Thymus (tissue), 11 donors: ENCODE results near the gene FBXL7. TPM values are rescaled to one million over a fixed set of nuclear protein-coding genes. Genes with fewer than 3 reads are reported as not detected.

Experiments used
- DNase-seq, 9 donors: peaks; one replicate each; pipeline ENCODE4 v3.0.0-alpha.2; 2013; ENCODE audit warnings: low spot score in 9 of 9, low read depth in 6 of 9, missing footprints in 1 of 9
- H3K27ac ChIP-seq, 2 donors: one replicate each; pipeline ENCODE4 v1.5.1; 2013; ENCODE audit warnings: control low read depth in 1 of 2, low read depth in 1 of 2, low read length in 1 of 2, mild to moderate bottlenecking in 1 of 2, moderate library complexity in 1 of 2
- H3K27me3 ChIP-seq, 2 donors: one replicate each; pipeline ENCODE4 v1.5.1; 2013; ENCODE audit warnings: low read length in 1 of 2; ENCODE audit not compliant: control insufficient read depth in 2 of 2, insufficient read depth in 1 of 2
- H3K36me3 ChIP-seq, 2 donors: one replicate each; pipeline ENCODE4 v1.5.1; 2013; ENCODE audit warnings: low read length in 1 of 2, mild to moderate bottlenecking in 1 of 2, moderate library complexity in 1 of 2; ENCODE audit not compliant: control insufficient read depth in 2 of 2, insufficient read depth in 2 of 2
- H3K4me1 ChIP-seq, 2 donors: one replicate each; pipeline ENCODE4 v1.5.1; 2013; ENCODE audit warnings: low read length in 2 of 2; ENCODE audit not compliant: control insufficient read depth in 2 of 2, insufficient read depth in 2 of 2
- H3K4me3 ChIP-seq, 2 donors: one replicate each; pipeline ENCODE4 v1.5.1; 2013; ENCODE audit warnings: low read length in 2 of 2, control low read depth in 1 of 2, mild to moderate bottlenecking in 1 of 2
- H3K9me3 ChIP-seq, 2 donors: one replicate each; pipeline ENCODE4 v1.5.1; 2013; ENCODE audit warnings: low read length in 1 of 2, mild to moderate bottlenecking in 1 of 2; ENCODE audit not compliant: control insufficient read depth in 2 of 2, insufficient read depth in 1 of 2
- WGBS: extraction: QIAGEN DNeasy Blood & Tissue Kit; methylation state at CpG from one replicate; pipeline ENCODE4 v1.1.7; 2013; 5-methylcytosine and 5-hydroxymethylcytosine counted together
- polyA plus RNA-seq: library from polyadenylated mRNA; stranded (reverse); fragments of 200-250 nt; gene quantifications from one replicate; pipeline ENCODE4 v1.2.3, GENCODE V29; 2013
- total RNA-seq: library from RNA; stranded (reverse); fragments of 120-200 nt; gene quantifications from one replicate; pipeline ENCODE4 v1.2.4, GENCODE V29; 2013
- donor health status: healthy.

FBXL7 gene
- total and polyA plus RNA-seq, 2 donors, result 0.90 to 2.7 TPM

- Histone ChIP-seq H3K4me3 (no peak overlapping the region), H3K4me1 (no peaks in the 10 kb centered on the region), H3K9me3 (peaks cover 3 to 9% of the 10 kb centered on the region in 2 donors), H3K27ac (no peak overlapping the region), H3K27me3 (no peaks in the 10 kb centered on the region), H3K36me3 (no peaks in the 10 kb centered on the region)
- DNase-seq, result no peak
- 78% methylated on average over 13 of the region's 13 CpGs for WGBS
Measured at GRCh38 chr5:15933259-15934207, 433.6 kb downstream of the FBXL7 start.

GRCh38 chr5:15936505-15937245 is 436.7 kb downstream of the FBXL7 start:
- WGBS, result 97% methylated on average over 60 of the region's 60 CpGs
- H3K4me3 ChIP-seq, result no peak overlapping the region
- no peak overlapping the region for H3K27ac ChIP-seq
- no peaks in the 10 kb centered on the region for H3K36me3 ChIP-seq
- no peak for DNase-seq
- no peaks in the 10 kb centered on the region for H3K4me1 ChIP-seq
- H3K27me3 ChIP-seq, result no peaks in the 10 kb centered on the region
- H3K9me3 ChIP-seq, result peaks cover 3 to 9% of the 10 kb centered on the region in 2 donors

GRCh38 chr5:15937708-15938107 is 437.7 kb downstream of the FBXL7 start:
- Histone ChIP-seq H3K4me3 (no peak overlapping the region), H3K27ac (no peak overlapping the region), H3K9me3 (peaks cover 3 to 9% of the 10 kb centered on the region in 2 donors), H3K4me1 (no peaks in the 10 kb centered on the region), H3K36me3 (no peaks in the 10 kb centered on the region), H3K27me3 (no peaks in the 10 kb centered on the region)
- DNase-seq, result no peak
- 92% methylated on average over 1 of the region's 1 CpG for WGBS

DNA sequence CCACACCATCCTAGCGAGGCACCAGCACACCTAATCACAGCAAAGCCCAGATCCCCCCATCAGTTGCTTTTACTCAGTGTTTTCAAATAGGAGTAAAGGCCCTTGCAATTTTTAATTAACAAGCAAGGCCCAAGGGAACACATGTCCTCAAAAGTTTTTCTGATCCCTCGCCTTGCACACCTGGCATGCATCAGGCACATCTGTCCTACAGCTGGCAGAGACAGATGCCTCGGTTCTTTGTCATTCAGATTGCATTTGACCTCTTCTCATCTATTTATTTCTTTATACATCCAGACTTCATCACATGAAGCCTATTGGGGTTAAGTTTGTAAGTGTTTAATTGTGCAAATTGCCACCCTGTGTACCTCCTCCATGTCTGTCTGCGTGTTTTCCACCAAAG is 438.2 kb downstream of the FBXL7 start:
- Histone ChIP-seq H3K4me3 (no peak overlapping the region), H3K27ac (no peak overlapping the region), H3K27me3 (no peaks in the 10 kb centered on the region), H3K9me3 (peaks cover 3 to 9% of the 10 kb centered on the region in 2 donors), H3K4me1 (no peaks in the 10 kb centered on the region), H3K36me3 (no peaks in the 10 kb centered on the region)
- WGBS, result 90% methylated on average over 4 of the region's 4 CpGs
- no peak for DNase-seq

GRCh38 chr5:15938961-15939360 is 439.0 kb downstream of the FBXL7 start:
- WGBS, result 73% methylated on average over 1 of the region's 1 CpG
- no peaks in the 10 kb centered on the region for H3K27me3 ChIP-seq
- DNase-seq, result no peak
- H3K4me3 ChIP-seq, result no peak overlapping the region
- no peaks in the 10 kb centered on the region for H3K4me1 ChIP-seq
- peaks cover 3 to 9% of the 10 kb centered on the region in 2 donors for H3K9me3 ChIP-seq
- H3K27ac ChIP-seq, result no peak overlapping the region
- no peaks in the 10 kb centered on the region for H3K36me3 ChIP-seq

- no peaks in the 10 kb centered on the region for H3K4me1 ChIP-seq
- peaks cover 3 to 9% of the 10 kb centered on the region in 2 donors for H3K9me3 ChIP-seq
- WGBS, result 96% methylated on average over 3 of the region's 3 CpGs
- no peak overlapping the region for H3K27ac ChIP-seq
- H3K36me3 ChIP-seq, result no peaks in the 10 kb centered on the region
- no peak overlapping the region for H3K4me3 ChIP-seq
- no peaks in the 10 kb centered on the region for H3K27me3 ChIP-seq
- DNase-seq, result no peak
Measured at GRCh38 chr5:15940905-15941304, 440.9 kb downstream of the FBXL7 start.

GRCh38 chr5:15943487-15943886 is 443.5 kb downstream of the FBXL7 start:
- H3K4me1 ChIP-seq, result no peaks in the 10 kb centered on the region
- WGBS, result 66% methylated on average over 2 of the region's 2 CpGs
- no peak for DNase-seq
- no peak overlapping the region for H3K4me3 ChIP-seq
- no peaks in the 10 kb centered on the region for H3K36me3 ChIP-seq
- no peaks in the 10 kb centered on the region for H3K9me3 ChIP-seq
- no peak overlapping the region for H3K27ac ChIP-seq
- H3K27me3 ChIP-seq, result no peaks in the 10 kb centered on the region

DNA sequence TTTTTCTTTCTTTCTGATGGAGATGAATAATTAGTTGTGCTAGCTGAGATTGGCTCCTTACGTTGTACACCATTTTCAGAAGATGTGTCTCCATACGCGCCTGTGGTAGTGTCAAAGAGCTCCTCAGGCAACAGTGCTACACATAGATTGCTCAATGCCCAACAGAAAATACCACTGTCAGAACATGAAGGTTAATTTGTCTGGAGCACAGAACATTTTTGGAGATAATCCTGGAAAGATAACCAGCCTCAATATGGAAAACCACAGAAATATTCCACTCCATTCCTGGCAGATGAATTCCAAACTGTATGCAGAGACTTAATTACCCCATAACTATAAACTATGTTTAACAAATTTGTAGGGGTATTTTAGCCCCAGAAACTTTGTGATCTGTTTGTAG is 446.0 kb downstream of the FBXL7 start:
- no peaks in the 10 kb centered on the region for H3K27me3 ChIP-seq
- no peak for DNase-seq
- peaks cover 0 to 2% of the 10 kb centered on the region in 2 donors for H3K9me3 ChIP-seq
- no peaks in the 10 kb centered on the region for H3K4me1 ChIP-seq
- no peak overlapping the region for H3K4me3 ChIP-seq
- no peak overlapping the region for H3K27ac ChIP-seq
- 97% methylated on average over 3 of the region's 3 CpGs for WGBS
- H3K36me3 ChIP-seq, result no peaks in the 10 kb centered on the region

DNA sequence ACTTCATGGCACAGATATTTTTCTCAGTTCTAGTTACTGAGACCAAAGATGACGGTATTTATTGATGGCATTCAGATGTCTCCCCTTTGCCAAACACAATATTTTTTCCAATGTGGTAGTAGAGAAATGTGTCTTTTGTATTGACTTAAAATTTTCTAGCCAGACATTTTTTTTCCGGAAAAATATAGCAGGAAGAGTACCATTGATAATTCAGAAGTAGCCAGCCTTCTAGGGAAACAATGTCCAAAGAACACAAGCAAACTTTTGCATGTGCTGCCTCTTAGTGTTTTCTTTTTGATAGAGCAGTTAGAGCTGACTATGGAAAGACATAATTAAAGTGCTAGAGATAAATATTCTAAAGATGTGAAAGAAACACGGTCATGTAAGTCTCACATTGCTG is 448.2 kb downstream of the FBXL7 start:
- no peak overlapping the region for H3K27ac ChIP-seq
- H3K4me1 ChIP-seq, result no peaks in the 10 kb centered on the region
- peaks cover 0 to 2% of the 10 kb centered on the region in 2 donors for H3K9me3 ChIP-seq
- 90% methylated on average over 3 of the region's 3 CpGs for WGBS
- H3K36me3 ChIP-seq, result no peaks in the 10 kb centered on the region
- H3K27me3 ChIP-seq, result no peaks in the 10 kb centered on the region
- no peak for DNase-seq
- H3K4me3 ChIP-seq, result no peak overlapping the region
